HG02870 (cell line): ENCODE measurements around the gene NFAT5.
"Not testable (repeated sequence)": the region's sequence is repeated elsewhere in the genome, so short reads cannot be mapped to it uniquely, and the experiment has no call there.

ENCODE experiments used
- ATAC-seq: cut with Tn5 transposase; IDR thresholded peaks from one replicate; pipeline ENCODE4 v1.9.1; 2021; ENCODE audit warnings: mild to moderate bottlenecking, moderate library complexity; ENCODE audit not compliant: unreplicated experiment

The NFAT5 gene

DNA sequence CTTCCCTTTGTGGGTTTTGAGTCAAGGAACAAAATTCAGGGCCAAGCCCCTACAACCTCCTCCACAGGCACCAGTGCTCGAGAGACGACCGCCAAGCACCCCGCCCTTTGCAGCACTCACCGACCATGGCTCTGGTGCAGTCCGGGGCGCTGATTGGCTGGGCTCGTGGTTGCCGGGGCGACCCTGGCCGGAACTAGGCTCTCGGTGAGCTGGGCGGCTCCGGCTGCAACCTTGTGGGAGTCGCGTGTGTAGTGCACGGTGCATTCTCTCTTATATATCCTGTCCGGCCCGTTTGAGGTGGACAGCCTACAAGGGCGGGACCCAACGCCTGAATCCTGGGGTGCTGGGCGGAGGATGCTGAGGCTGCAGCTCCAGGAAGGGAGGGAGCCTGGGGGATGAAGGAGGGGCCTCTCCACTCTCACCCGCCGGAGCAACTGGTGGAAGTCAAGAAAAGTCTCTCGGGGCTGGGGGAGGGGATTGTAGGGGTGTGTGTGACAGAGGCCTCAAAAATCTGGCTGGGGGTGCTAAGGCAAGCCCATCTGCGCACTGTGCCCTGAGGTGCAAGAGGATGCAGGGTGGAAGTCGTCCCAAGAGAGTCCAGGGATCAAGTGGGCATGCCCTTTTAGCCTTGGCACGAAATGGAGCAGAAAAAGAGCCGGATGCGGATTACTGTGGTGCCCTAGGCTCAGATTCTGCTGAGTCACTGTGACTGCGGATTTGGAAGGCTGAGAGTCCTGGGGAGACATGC lies 160.7 kb downstream of the NFAT5 start, which contains the start of gene NQO1:
Gene NQO1 (minus strand): TSS at position 248 of the 748 bp plus-strand sequence. CDS start 121 bp downstream, at position 127.
- ATAC-seq = peak; percentile 98

DNA sequence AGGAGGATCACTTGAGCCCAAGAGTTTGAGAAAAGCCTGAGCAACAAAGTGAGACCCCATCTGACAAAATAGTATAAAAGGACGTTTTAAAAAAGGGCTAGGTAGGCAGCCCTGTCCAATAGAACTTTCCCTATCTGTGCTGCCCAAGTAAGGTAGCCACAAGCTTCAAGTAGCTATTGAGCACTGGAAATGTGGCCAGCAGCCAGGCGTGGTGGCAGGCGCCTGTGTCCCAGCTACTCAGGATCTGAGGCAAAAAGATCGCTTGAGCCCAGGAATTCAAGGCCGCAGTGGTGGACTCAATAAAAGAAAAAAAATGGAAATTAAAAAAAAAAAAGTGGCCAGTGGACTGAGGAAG lies 162.1 kb downstream of the NFAT5 start:
- ATAC-seq = no peak

DNA sequence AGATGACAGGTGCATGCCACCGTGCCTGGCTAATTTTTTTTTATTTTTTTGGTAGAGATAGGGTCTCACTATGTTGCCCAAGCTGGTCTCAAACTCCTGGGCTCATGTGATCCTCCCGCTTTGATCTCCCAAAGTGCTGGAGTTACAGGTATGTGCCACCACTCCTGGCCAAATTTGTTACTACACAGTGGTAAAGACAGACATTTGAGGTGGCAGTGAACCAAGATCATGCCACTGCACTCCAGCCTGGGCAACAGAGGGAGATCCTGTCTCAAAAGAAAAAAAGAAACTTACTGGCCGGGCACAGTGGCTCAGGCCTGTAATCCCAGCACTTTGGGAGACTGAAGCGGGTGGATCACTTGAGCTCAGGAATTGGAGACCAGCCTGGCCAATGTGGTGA lies 163.3 kb downstream of the NFAT5 start:
- not testable (repeated sequence) for ATAC-seq

DNA sequence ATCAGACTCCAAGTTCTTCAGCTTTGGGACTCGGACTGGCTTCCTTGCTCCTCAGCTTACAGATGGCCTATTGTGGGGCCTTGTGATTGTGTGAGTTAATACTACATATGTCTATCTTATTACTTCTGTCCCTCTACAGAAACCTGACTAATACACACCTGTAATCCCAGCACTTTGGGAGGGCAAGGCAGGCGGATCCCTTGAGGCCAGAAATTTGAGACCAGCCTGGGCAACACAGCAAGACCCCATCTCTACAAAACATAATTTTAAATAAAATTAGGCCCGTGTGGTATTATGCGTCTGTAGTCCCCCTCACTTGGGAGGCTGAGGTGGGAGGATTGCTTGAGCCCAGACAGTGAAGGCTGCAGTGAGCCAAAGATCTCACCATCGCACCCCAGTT lies 165.5 kb downstream of the NFAT5 start:
- not testable (repeated sequence) for ATAC-seq

DNA sequence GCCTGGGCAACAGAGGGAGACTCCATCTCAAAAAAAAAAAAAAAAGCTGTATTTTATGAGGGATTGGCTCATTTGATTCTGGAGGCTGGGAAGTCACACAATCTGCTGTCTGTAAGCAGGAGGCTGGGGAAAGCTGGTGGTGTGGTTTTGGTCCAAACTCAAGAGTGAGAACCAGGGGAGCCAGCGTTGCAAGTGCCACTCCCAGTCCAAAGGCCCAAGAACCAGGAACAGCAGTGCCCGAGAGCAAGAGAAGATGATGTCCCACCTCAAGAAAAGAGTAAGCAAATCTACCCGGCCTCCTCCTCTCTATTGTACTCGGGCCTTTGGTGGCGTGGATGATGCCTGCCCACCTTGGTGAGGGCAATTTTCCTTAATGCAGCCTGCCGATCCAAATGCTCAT lies 166.3 kb downstream of the NFAT5 start:
- ATAC-seq = no peak

DNA sequence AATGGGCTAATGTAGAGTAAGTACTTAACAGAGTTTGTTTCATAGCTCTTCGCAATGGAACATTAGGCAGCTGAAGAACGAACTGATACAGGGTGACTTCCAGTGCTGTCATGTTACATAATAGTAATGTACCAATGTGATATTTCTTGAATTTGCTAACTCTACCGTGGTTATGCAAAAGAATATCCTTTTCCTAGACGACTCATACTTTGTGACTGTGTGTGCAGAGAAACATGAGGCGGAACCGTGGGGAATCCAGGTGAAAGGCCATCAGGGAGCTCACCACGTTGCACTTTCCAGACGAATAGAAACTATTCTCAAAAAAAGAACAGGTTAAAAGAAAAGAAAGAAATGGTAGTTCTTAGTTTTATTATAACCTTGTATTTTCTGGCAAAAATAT lies 175.8 kb downstream of the NFAT5 start:
- no peak for ATAC-seq

DNA sequence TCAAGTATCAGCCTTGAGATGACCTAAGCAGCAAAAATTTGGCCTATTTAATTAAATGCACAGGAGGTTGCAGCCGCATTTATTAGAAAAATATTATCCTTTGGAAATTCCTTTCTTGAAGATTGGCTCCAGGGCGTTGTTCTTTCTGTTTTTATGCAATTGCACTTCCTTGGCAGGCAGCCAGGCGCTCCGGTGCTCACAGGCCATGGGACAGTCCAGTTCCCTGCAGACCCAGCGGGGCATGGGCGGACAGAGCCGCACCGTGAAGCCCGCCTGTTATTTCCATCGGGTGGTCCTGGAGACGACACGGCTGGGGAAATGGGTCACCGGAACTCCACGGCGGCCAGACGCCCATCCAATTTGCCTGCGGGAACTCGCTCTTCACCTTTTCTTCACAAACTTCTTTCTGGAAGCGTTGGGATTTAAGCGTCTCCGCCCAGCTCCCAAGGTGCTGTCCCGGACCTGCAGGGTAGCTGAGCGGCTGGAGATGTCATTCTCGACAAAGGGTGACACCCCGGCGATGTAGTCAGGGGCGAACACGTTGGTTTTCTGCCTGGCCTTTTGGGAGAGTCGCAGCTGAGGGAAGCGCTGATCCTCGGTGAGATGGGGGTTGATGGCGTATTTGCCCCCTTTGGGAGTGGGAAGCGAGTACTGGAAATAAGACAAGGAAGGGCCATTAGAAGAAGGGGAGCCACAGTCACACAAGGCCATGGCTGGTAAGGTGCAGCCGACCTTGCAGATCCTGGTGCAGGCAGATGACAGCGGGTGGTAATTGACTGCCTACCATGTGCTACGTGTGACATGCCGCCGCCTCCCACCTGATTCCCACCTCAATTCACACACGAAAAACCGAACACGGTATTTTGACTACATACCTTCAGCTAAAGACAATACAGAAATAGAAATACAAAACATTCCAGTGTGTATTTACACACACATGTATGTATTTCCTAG lies 176.5 kb downstream of the NFAT5 start:
- no peak for ATAC-seq

DNA sequence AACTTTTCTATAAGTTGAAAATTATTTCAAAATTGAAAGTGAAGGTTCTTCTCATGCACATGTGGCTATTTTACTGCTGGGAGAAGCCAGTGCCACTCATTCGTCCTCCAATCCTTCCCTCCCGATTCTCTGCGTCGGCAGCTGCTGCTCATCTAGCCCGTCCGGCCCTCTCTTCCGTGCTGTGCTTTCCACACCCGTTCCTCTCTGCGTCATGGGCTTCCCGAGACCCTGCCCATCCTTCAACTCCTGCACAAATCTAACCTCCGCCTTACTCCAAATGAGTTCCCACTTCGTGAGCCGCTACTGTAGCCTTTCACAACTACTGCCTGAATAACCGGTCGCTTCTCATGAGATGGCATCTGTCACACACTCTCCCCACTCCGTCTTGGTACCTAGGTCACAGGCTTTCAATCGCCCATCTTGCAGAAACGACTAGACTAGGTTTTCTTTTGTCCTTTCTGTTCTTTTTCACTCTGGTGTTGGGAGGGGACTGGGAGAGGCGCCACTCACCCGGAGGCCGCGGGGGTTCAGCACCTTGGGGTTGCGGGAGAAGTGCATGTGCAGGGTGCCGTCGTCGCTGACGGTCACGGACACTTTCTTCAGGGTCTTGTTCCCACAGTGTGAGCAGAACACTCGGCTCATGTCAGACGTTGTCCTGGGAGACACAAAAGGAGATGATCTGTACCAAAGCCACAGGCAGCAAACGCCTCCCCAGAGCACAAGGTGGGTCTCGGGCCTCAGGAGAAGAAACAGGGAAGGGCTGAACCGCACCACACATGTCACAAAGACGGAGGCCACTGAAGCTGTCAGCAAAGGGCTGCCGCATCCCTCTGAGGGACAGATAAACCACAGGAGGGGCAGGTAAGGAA lies 178.8 kb downstream of the NFAT5 start:
- ATAC-seq = no peak

DNA sequence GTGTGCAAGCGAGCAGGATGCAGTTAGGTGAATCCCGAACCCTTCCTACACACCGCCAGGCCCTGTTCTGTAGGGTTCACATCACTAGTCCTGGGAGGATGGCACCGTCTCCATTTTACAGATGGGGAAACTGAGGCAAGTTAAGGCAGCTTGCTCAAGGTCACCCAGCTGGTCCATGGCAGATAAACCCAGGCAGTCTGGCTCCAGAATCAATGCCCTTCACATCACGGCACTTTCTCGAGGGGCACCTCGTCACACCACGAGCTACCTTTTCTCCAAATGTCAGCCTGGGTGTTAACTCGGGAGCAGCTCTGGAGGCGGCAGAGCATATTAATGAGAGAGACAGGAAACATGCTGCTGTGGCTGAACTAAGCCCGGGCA lies 179.5 kb downstream of the NFAT5 start:
- ATAC-seq = no peak

DNA sequence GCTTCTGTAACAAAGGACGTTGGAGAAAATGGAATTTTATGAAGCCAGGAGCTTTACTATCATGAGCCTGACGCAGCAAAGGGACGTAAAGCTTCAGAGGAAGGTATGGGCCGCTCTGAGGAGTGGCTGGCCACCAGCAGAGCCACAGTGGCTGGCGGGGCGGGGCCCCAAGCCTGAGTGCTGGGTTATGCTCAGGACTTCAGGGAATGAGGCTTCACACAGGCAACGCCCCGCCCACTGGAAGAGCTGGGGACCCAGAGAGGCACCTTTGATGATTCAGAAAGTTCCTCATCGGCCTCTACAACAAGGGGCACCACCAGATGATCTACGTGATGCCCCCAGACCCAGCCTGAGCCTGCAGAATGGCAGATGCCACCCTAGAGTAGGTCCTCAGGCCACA lies 180.2 kb downstream of the NFAT5 start:
- no peak for ATAC-seq

DNA sequence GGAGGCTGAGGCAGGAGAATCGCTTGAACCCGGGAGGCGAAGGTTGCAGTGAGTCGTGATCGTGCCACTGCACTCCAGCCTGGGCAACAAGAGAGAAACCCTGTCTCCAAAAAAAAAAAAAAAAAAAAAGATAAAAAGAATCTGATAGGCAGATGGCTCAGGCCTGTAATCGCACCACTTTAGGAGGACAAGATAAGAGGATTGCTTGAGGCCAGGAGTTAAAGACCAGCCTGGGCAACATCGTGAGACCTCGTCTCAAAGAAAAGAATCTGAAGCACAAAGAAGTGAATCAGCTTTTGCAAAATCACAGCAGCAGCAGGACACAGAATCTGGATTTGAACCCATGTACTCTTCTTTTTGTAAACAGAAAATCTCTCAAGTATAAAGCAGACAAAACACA lies 181.3 kb downstream of the NFAT5 start:
- ATAC-seq = no peak

DNA sequence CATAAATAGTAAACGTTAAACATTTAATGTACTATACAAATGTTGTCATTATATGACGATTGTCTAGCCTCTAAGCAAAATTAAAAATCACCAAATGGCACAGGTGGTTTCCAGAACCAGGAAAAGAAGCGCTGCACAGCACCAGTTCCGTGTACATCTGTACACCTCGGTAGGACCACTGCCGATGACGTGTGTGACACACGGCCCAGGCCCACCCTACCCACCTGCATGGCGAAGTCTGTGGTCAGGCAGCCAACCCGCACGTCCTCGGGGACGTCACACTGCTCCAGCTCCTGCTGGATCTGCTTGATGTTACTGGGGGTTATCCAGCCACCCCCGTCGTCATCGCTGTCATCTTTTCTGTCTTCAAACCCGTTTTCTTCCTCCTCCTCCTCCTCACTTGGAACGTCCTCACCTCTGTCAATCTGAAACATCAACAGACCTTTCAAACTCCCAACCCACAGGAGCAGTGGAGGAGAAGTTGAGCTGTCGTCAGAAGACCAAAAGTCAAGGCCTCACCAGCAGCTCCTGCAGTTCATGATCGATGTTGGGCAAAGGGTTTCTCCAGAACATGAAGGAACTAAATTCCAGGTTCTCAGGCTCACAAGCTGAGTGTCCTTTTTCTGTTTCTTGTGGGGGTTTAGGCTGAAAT lies 183.1 kb downstream of the NFAT5 start:
- ATAC-seq = no peak

DNA sequence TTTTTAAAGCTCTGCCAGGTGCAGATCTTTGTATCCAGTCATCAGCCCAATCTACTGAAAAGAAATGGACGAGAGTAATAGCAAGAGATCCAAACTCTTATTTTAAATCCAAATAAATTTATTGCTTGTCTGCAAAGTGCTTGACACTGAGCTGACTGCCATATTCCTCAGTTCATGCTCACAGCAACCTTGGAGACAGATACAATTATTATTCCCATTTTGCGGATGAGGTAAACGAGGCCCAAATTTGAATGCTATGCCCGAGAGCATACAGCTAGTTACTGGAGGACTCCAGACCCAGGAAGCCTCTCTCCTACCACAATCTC lies 188.3 kb downstream of the NFAT5 start:
- ATAC-seq = no peak
